Mesendoderm (in vitro differentiated cells): Measurements from ENCODE around the gene TLE3.
A peak's percentile ranks its signal among the peaks of the same experiment; 100 is the strongest.

ENCODE experiments used
- DNase-seq: peaks from one replicate; pipeline ENCODE4 v3.0.0; 2013
- H2AK5ac ChIP-seq: 2 replicates; pipeline ENCODE4 v1.6.1; 2013; ENCODE audit warnings: low read length, inconsistent platforms
- H2BK120ac ChIP-seq: 2 replicates; pipeline ENCODE4 v1.6.1; 2013; ENCODE audit warnings: low read depth, mild to moderate bottlenecking, low read length, moderate library complexity, mixed read lengths
- H2BK15ac ChIP-seq: replicated peaks from 2 replicates; pipeline ENCODE4 v1.6.1; 2013; ENCODE audit warnings: low read depth, mild to moderate bottlenecking, moderate library complexity
- H2BK5ac ChIP-seq: 2 replicates; pipeline ENCODE4 v1.6.1; 2013; ENCODE audit warnings: low read length, inconsistent platforms
- H3K18ac ChIP-seq: 2 replicates; pipeline ENCODE4 v1.6.1; 2013; ENCODE audit warnings: mild to moderate bottlenecking, low read length, mixed read lengths
- H3K23ac ChIP-seq: one replicate; pipeline ENCODE4 v1.6.1; 2013; ENCODE audit warnings: low read length
- H3K27ac ChIP-seq: 2 replicates; pipeline ENCODE4 v1.5.1; 2013; ENCODE audit warnings: low read depth, mild to moderate bottlenecking, inconsistent platforms, low read length, moderate library complexity
- H3K27me3 ChIP-seq: 2 replicates; pipeline ENCODE4 v1.6.1; 2013; ENCODE audit warnings: low read length, control low read depth, mild to moderate bottlenecking, inconsistent platforms; ENCODE audit not compliant: insufficient read depth, poor library complexity
- H3K36me3 ChIP-seq: 2 replicates; pipeline ENCODE4 v1.6.1; 2013; ENCODE audit warnings: low read length, inconsistent platforms; ENCODE audit not compliant: control insufficient read depth, insufficient read depth
- H3K4ac ChIP-seq: one replicate; pipeline ENCODE4 v1.6.1; 2013; ENCODE audit warnings: low read depth, mild to moderate bottlenecking, low read length, moderate library complexity
- H3K4me1 ChIP-seq: 2 replicates; pipeline ENCODE4 v1.6.1; 2013; ENCODE audit warnings: low read depth, low read length, inconsistent platforms; ENCODE audit not compliant: control insufficient read depth
- H3K4me2 ChIP-seq: 2 replicates; pipeline ENCODE4 v1.6.1; 2013; ENCODE audit warnings: low read length
- H3K4me3 ChIP-seq: 2 replicates; pipeline ENCODE4 v1.5.1; 2013; ENCODE audit warnings: mild to moderate bottlenecking, low read length
- H3K56ac ChIP-seq: one replicate; pipeline ENCODE4 v1.6.1; 2013; ENCODE audit warnings: low read length
- H3K79me1 ChIP-seq: 2 replicates; pipeline ENCODE4 v1.6.1; 2013; ENCODE audit warnings: low read length, inconsistent platforms
- H3K79me2 ChIP-seq: 2 replicates; pipeline ENCODE4 v1.6.1; 2013; ENCODE audit warnings: mild to moderate bottlenecking, low read length; ENCODE audit not compliant: control insufficient read depth, insufficient read depth
- H3K9ac ChIP-seq: 2 replicates; pipeline ENCODE4 v1.6.1; 2013; ENCODE audit warnings: low read length, inconsistent platforms
- H4K5ac ChIP-seq: one replicate; pipeline ENCODE4 v1.6.1; 2013; ENCODE audit warnings: low read length
- H4K8ac ChIP-seq: one replicate; pipeline ENCODE4 v1.6.1; 2013; ENCODE audit warnings: low read depth, mild to moderate bottlenecking, control low read depth, low read length, moderate library complexity
- WGBS: extraction: QIAGEN DNeasy Blood & Tissue Kit; methylation state at CpG from one replicate; pipeline ENCODE4 v1.1.7; 2013; ENCODE audit warnings: low lambda C conversion rate, missing lambda C conversion rate; ENCODE audit not compliant: insufficient coverage; ENCODE audit errors: extremely low coverage; 5-methylcytosine and 5-hydroxymethylcytosine counted together
- small RNA-seq: library from polyadenylated mRNA; stranded (forward); fragments of <200 nt; extraction: miRNeasy Mini kit (QIAGEN cat#:217004); gene quantifications from one replicate; pipeline ENCODE3, GENCODE V24; 2013; ENCODE audit not compliant: insufficient read depth

The TLE3 gene

GRCh38 chr15:70001859-70002258 lies 95.9 kb downstream of the TLE3 start:
- no peak overlapping the region for H2AK5ac ChIP-seq
- no peak overlapping the region for H3K9ac ChIP-seq
- DNase-seq: no peak
- H3K4me2 ChIP-seq: no peak overlapping the region
- no peak overlapping the region for H4K8ac ChIP-seq
- H2BK15ac ChIP-seq: no peak overlapping the region
- no peak overlapping the region for H3K18ac ChIP-seq
- H3K4me1 ChIP-seq: no peaks in the 10 kb centered on the region
- no peak overlapping the region for H3K27ac ChIP-seq
- no peak overlapping the region for H3K23ac ChIP-seq
- no peak overlapping the region for H3K4me3 ChIP-seq
- no CpG with 5 or more reads among the region's 4 CpGs for WGBS
- no peaks in the 10 kb centered on the region for H3K36me3 ChIP-seq
- H2BK5ac ChIP-seq: no peak overlapping the region
- H3K27me3 ChIP-seq: no peaks in the 10 kb centered on the region
- no peaks in the 10 kb centered on the region for H3K79me1 ChIP-seq
- H4K5ac ChIP-seq: no peak overlapping the region
- H3K4ac ChIP-seq: no peak overlapping the region
- H2BK120ac ChIP-seq: no peak overlapping the region
- H3K56ac ChIP-seq: no peak overlapping the region
- no peaks in the 10 kb centered on the region for H3K79me2 ChIP-seq

GRCh38 chr15:69999392-70000085 lies 98.2 kb downstream of the TLE3 start:
- Histone ChIP-seq H3K79me1 (no peaks in the 10 kb centered on the region), H2BK15ac (no peak overlapping the region), H3K79me2 (no peaks in the 10 kb centered on the region), H3K4me1 (no peaks in the 10 kb centered on the region), H4K8ac (no peak overlapping the region), H3K18ac (no peak overlapping the region), H3K56ac (no peak overlapping the region), H3K4me2 (no peak overlapping the region), H3K4ac (no peak overlapping the region), H3K23ac (peak overlapping the region; percentile 7), H2AK5ac (no peak overlapping the region), H2BK5ac (no peak overlapping the region), H3K36me3 (no peaks in the 10 kb centered on the region), H3K9ac (no peak overlapping the region), H4K5ac (no peak overlapping the region), H3K4me3 (no peak overlapping the region), H3K27me3 (no peaks in the 10 kb centered on the region), H3K27ac (no peak overlapping the region), H2BK120ac (no peak overlapping the region)
- no peak for DNase-seq
- no CpG with 5 or more reads among the region's 17 CpGs for WGBS

GRCh38 chr15:69998541-69999391 lies 99.0 kb downstream of the TLE3 start:
- no peak overlapping the region for H2BK15ac ChIP-seq
- DNase-seq: no peak
- H3K4me2 ChIP-seq: no peak overlapping the region
- H2AK5ac ChIP-seq: no peak overlapping the region
- no peak overlapping the region for H2BK5ac ChIP-seq
- H3K4me3 ChIP-seq: no peak overlapping the region
- no peak overlapping the region for H2BK120ac ChIP-seq
- no peak overlapping the region for H3K4ac ChIP-seq
- no peaks in the 10 kb centered on the region for H3K79me1 ChIP-seq
- no peak overlapping the region for H3K27ac ChIP-seq
- H3K23ac ChIP-seq: no peak overlapping the region
- H3K4me1 ChIP-seq: no peaks in the 10 kb centered on the region
- H3K9ac ChIP-seq: no peak overlapping the region
- no peaks in the 10 kb centered on the region for H3K79me2 ChIP-seq
- H3K27me3 ChIP-seq: no peaks in the 10 kb centered on the region
- H3K36me3 ChIP-seq: no peaks in the 10 kb centered on the region
- H3K56ac ChIP-seq: no peak overlapping the region
- no CpG with 5 or more reads among the region's 15 CpGs for WGBS
- no peak overlapping the region for H4K5ac ChIP-seq
- H3K18ac ChIP-seq: no peak overlapping the region
- H4K8ac ChIP-seq: no peak overlapping the region

DNA sequence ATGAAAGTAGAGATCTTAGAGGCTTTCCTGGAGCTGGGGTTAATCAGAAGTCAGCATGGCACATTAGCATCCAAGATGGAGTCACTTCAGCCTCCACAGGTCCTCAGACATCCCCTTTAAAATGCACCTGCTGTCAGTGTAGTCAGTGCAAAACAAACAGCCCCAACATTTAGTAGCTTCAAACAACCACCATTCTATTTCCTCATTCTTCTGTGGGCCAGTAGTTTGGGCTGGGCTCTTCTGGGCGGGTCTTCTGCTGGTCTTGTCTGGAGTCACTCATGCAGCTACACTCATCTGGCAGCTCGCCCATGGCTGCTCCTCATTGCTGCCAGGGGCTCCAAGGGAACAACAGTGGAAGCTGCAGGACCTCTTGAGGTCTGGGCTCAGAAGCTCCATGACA lies 99.9 kb downstream of the TLE3 start:
- Histone ChIP-seq H3K23ac (no peak overlapping the region), H4K5ac (no peak overlapping the region), H3K4ac (no peak overlapping the region), H2BK15ac (no peak overlapping the region), H4K8ac (no peak overlapping the region), H3K9ac (no peak overlapping the region), H3K56ac (no peak overlapping the region), H3K36me3 (no peaks in the 10 kb centered on the region), H3K27ac (no peak overlapping the region), H3K79me1 (no peaks in the 10 kb centered on the region), H3K18ac (no peak overlapping the region), H3K4me1 (no peaks in the 10 kb centered on the region), H3K4me2 (no peak overlapping the region), H2BK5ac (no peak overlapping the region), H3K27me3 (no peaks in the 10 kb centered on the region), H3K4me3 (no peak overlapping the region), H3K79me2 (no peaks in the 10 kb centered on the region), H2BK120ac (no peak overlapping the region), H2AK5ac (no peak overlapping the region)
- DNase-seq: no peak
- WGBS: no CpG with 5 or more reads among the region's 2 CpGs

Small RNA genes within 50 kb of the gene (small RNA-seq; reads per million reads assigned to genes)
- gene MIR629: 79.3 reads per million, percentile 95 among the genes with 10 or more reads in this experiment
